ENCODE data around the gene CASP3.
A peak's percentile ranks its signal among the peaks of the same experiment; 100 is the strongest.
"Not testable (repeated sequence)": the region's sequence is repeated elsewhere in the genome, so short reads cannot be mapped to it uniquely, and the experiment has no call there.

The CASP3 gene

DNA sequence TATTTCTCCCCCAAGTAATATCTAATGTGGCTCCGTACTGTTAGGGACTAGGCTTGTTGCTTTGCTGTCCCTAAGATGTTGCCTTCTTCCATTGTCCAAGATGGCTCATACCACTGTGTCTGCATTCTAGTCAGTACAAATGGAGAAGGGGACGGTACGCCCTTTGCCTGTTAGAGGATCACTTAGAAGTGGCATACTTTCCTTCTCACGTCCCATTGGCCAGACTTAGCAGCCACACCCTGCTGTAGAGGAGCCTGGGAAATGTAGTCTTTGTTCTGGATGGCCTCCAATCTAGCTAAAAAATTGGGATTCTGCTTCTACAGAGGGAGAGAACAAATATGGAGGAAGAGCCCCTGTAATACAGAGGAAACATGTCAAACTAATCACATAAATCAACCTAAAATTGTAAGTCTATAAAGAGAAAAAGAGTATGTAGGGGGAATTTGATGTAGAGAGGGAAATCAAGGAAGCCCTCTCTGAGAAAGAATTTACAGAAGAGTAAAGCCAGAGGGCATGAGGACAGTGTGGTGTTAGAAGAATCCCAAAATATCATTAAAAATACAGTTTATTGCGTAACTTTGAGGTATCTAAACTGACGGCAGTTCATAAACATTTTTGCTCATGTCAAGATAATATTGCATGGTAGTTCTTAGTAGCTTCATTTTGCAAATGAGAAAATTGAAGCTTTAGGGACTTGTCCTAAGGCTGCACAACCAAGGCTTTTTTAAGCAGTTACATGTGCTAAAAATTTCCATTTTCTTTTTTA, 15.4 kb upstream of the CASP3 start:
- no peak for DNase-seq (ENCODE audit: low spot score)

DNA sequence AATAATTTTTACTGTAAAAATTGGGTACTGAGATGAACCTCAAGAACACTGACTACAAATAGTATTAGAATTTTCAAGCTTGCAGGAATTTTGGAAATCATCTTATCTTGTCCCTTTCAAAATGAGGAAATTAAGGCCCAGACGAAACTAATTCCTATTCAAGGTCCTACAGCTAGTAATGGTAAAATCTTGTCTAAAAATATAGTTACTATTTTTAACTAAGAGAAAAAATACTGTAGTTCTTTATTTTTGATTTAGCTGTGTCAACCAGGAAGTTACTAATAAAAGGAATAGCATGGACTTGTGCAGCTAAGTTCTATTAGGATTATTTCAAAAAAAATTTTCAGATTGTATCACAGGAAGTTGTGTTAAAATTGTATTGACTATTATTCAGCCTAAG, 13.0 kb upstream of the CASP3 start:
- no peak for DNase-seq (ENCODE audit: low spot score)

DNA sequence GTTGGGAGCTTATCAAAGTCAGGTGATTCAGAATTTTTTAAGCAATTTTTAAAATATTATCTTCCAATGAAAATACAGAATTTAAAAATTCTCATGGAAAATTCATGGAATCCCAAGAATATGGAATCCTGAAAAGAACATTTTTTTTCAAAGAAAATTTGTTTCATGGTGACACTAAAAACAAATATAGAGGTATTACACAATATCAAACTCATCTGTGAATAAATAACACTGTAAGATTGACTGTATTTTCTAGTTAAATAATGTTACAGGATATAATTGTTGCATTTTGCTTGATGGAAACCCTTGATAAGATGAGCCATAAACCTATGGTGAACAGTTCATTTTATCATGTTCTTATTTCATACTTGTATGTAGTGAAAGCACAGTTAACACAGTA, 11.7 kb upstream of the CASP3 start:
- DNase-seq (ENCODE audit: low spot score): no peak

DNA sequence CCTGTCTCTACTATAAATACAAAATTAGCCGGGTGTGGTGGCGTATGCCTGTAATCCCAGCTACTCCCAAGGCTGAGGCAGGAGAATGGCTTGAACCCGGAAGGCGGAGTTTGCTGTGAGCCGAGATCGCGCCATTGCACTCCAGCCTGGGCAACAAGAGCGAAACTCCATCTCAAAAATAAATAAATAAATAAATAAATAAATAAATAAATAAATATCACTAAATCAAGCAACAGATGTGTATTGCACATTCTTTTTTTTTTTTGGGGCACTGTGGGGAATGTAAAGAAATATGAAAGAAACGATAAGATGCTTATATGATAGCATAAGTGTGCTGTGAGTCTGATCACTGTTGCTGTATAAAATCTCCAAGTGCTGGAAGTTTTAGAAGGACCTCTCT, 8.6 kb upstream of the CASP3 start:
- not testable (repeated sequence) for DNase-seq (ENCODE audit: low spot score)

DNA sequence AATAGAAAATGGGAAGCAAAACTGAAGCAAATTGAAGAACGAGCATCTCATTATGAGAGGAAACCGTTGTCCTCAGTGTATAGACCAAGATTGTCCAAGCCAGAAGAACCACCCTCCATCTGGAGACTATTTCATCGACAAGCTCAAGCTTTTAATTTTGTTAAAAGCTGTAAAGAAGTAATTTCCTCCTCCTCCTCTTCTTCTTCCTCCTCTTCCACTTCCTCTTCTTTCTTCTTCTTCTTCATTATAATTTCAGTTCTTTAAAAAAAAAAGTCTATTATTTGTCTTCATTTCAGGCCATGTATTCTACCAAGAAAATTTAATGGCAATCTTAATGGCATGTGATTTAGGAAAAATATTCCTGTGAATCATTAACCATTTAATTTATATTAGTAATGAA, 7.9 kb upstream of the CASP3 start:
- no peak for DNase-seq (ENCODE audit: low spot score)

DNA sequence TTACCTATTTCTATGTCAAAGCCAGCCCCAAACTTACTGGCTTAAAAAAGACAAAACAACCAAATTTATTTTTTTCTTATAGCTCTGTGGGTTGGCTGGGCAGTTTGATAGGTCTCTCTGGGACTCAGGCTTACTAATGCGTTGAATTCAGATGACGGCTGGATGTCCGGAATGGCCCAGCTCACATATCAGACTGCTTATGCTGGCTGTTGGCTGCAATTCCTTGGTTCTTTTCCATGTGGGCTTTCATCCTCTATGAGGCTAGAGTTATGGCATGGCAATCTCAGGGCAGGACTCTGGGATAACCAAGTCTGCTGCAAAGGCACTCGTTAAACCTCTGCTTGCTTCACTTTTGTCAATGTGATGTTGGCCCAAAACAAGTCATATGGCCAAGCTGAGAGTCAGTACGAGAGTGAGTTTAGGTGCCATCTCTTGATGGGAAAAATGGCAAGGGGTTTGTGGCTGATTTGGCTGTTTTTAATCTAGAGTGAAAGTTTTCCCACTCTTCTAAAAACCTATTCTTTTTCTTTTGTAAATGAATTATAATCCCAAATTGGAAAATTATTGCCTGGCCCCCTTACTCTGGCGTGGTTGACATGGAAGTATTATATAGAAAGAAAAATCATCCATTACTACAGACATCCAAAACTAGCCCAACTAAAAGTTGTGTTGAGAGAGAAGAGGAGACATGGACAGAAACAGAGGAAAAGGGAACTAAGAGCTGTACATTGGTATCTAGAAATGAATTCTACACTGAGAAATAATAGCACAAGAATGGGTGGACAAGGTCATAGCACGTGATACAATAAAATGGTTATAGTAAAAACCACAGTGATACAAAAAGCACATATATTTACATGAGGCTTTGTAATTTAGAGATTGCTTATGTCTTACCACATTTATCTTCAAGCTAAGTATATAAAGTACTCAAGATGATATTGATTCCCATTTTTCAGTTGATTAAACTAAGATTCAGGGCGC, 6.9 kb upstream of the CASP3 start:
- no peak for DNase-seq (ENCODE audit: low spot score)

DNA sequence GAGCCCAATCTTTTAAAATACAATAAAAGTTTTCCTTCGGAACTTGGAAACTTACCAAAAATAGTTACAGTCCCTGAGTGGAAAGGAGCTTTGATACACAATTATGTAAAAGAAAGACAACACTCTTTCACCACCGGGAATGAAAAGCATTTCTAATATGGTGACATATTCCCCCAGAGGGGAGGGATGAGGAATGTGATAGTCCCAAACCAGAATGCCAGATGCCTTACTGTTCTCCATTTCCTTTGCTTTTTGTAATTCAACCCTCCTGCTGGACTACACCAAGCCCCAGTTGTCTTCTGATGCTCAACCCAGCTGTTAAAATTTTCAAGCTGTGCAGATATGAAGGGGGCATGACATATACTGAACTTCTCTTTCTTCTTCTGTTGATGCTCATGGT, 4.4 kb upstream of the CASP3 start:
- no peak for DNase-seq (ENCODE audit: low spot score)

DNA sequence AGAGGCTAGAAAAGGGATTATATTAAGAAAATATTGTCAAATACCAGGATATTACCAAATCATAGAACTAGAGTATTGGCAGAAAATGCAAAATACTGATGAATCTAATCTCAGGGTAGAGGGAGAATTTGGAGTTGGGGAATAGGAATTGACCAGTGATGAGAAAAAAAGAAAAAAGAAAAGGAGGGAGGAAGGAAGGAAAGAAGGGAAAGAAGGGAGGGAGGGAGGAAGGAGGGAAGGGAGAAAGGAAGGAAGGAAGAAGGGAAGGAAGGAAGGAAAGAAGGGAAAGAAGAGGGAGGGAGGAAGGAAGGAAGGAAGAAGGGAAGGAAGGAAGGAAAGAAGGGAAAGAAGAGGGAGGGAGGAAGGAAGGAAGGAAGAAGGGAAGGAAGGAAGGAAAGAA, 3.4 kb upstream of the CASP3 start:
- not testable (repeated sequence) for DNase-seq (ENCODE audit: low spot score)

DNA sequence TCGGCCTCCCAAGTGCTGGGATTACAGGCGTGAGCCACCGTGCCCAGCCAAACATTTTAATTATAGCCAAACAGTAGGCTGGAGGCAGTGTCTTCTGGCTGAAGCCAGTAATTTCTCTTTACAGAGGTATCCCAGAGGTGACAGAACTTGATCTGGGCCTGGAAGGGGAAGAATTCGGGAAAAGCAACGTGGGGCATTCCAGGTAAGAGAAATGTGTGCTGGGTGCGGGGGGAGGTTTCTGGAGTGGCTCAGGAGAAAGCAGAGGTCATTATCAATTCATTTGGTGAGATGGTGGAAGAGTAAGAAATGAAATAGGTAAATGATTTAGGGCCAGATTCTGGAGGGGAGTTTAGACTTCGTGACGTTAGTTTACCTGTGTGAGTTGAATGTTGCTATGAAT, 2.7 kb upstream of the CASP3 start:
- no peak for DNase-seq (ENCODE audit: low spot score)

DNA sequence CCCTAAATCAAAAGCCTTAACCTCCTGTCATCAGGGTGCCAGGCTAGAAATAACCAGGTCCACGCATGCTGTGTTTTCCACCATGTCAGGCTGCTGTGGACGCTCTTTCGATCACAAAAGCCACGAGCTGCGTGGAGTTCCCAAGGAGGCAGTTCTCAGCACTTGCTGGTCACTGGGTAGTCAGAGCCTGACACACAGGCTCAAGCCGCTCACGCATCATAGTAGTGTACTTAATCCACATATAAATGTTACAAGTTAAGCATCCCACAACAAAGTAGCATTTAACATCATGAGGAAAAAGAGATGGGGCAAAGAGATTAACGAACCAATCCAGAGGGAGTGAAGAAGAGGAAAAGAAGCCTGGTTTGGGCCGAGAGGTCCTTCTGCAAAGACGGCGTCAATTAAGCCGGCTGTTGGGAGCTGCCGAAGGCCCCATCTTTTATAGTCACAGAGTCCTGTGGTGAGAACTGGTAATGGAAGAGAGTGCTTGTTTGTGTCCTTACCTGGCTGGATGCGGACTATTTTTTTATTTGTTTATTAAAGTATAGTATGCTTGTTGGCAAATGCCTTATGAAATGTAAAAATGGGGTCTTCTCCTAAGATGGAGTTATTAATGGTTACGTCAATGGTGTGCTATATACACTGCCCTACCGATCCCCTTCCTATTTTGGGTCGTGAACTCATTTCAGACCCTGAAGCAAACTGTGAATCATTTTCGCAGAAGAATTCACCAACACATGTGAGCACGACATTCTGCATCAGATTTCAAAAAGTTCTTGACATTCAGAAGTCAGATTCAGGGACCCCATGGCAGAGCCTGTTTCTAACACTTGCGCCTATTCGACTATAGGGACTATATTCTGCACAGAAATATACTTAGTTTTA, 966 bp upstream of the CASP3 start:
- no peak for DNase-seq (ENCODE audit: low spot score)

DNA sequence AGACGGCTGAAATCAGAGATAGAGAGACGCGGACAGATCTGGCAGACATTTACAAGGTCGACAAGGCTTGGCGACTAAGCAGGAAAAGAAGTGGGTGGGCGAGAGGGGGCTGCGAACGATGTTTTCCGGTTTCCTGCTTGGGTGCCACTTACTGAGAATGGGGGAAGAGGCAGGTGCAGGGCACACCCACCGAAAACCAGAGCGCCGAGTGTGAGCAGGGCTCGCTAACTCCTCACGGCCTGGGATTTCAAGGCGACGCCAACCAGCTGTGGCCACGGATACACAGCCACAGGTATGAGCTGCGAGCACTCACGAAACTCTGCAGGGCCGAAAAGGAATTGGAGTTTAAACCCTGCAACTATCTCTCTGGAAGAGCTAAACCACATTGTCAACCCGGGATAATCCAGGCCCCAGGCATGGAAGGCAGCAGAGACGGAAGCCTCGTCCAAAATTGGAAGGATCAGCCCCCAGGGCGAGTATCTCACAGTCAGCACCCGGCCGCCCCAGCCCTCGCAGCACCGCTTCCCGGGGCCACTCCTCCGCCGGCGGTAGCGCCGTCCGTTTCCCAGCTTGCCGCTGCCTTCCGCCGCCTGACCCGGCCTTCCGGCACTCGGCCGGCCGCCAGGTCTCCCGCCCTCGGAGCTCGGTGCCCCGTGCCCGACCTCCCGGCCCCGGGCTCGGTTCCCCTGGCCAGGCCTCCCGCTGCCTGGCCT, 778 bp downstream of the CASP3 start:
- peak; percentile 38 for DNase-seq (ENCODE audit: low spot score)

DNA sequence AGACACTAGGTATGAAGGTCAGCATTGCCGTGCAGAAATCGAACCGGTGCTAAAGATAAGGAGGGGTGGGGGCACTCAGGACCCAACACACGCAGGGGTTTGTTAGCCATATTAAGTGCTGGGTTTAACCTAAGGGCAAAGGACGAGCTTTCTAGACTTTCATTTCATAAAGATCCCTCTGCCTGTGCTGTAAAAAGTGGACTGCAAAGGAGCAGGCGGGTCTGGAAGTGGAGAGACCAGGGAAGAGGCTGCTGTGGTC, 1.3 kb downstream of the CASP3 start:
- no peak for DNase-seq (ENCODE audit: low spot score)

DNA sequence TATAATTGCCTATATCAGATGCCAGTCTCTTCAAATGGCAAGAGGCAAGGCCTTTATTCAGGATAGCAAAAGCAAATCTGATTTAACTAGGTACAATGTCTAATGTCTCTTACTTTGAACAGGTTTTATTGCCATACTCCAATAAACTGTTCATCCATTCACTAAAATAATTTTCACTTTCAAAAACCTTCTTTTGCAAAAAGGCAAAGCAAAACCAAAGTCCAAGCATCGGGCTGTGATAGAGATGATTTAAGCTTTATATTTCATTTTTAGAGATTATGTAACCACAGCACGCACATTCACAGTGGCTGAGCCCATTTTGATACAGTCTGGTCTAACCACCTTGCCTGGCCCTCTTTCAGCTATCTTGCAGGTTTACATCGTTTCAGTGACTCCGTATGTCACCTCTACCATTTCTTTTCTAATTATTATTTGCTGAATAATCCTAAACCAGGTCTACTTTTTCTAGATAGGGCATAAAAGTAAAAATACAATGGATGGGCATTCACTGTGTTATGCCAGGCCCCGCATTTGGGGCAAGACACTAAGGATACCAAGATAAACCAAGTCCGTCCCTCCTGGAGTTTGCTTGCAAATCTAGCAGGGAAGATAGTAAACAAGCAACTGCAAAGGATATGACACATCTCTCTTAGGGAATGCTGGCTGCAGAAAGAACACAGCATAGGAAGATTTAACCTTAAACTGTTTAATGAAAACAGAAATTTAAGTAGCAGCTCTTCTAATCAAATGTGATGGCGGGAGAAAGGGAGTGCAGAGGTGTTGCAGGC, 1.8 kb downstream of the CASP3 start:
- DNase-seq (ENCODE audit: low spot score): no peak

DNA sequence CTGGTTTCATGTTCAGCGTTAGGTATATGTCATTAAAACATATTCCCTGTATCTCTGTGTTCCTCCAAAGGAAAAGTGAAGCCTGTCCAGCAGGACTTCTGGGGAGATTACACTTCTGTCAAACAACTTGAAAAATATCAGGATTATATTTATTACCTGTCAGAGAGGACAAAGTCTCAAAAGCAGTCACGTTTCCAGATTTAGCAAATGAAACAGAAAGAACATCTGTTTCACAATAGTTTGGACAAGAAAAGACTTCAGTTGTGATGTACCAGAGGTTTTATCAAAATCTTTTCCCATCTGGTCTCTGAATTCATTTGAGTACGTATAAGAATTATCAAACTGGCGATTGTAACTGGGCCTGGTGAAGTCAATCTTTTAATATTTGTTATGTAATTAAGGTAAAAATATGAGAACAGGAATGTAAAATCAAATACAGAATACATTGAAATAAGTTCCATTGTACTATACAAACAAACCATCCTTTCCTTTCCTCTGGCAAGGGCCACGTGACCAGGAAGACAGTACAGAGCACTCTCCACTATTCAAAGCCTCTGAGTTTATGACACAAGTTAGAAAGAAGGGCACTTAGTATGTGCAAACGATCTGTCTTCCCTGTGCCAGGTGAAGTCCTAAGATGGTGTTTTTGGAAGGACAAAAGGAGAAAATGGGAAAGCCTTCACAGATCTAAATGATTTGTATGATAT, 3.2 kb downstream of the CASP3 start:
- no peak for DNase-seq (ENCODE audit: low spot score)

DNA sequence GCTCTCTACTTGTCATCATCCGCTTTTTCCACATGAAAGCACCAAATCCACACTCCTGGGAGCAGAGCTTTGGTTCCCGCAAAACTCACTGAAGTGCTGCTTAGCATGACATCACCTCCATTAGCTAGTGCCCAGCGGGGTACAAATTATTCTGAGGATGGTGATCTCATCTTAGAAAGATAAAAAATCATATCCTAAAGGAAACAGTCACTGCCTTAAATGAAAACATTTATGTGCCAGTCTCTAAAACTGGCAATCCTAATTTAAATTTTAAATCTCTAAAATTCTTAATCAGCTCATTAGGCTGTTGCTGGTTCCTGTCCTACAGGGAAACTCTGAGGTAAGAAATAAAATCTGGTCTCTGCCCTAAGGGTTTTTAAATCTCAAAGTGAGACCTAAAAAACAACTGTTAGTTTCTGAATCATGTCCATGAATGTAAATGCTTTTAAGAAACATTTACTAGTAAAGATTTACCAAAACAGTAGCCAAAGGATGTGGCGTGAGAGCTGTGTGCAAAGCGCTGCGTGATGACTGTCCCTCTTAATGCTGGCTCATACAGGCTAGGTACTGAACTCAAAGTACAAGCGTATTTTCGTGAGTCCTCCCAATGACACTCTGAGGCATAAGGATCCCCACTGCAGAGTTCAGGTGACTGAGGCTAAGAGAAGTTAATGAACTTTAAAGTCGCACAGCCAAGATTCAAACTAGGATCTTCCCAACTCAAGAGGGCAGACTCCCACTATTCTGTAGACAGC, 4.5 kb downstream of the CASP3 start:
- no peak for DNase-seq (ENCODE audit: low spot score)

DNA sequence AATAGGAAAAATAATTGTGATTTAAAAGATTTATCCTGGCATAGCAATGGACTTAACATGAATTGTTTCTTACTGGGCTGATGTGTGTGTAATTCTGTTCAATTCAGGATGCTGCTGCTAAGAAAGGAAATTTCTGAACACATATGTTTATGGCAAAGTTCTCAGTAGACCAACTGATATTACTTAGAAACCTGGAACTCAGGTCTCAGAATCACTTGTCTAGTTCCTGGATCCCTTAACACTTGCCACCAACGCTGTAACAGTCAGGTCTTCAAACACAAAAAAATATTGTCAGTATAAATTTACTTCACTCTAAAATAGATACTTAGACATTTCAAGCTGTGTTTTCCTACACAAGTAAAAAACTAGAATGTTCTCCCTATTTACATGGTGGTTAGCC, 5.5 kb downstream of the CASP3 start:
- no peak for DNase-seq (ENCODE audit: low spot score)

DNA sequence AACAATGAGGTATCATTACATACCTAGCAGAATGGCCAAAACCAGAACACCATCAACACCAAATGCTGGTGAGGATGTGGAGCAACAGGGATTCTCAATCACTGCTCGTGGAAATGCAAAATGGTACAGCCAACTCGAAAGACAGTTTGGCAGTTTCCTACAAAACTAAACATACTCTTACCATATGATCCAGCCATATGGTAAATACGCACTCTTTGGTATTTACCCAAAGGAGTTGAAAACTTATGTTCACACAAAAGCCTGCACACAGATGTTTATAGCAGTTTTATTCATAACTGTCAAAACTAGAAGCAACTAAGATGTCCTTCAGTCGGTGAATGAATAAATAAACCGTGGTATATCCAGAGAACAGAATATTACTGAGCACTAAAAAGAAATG, 7.8 kb downstream of the CASP3 start:
- no peak for DNase-seq (ENCODE audit: low spot score)

DNA sequence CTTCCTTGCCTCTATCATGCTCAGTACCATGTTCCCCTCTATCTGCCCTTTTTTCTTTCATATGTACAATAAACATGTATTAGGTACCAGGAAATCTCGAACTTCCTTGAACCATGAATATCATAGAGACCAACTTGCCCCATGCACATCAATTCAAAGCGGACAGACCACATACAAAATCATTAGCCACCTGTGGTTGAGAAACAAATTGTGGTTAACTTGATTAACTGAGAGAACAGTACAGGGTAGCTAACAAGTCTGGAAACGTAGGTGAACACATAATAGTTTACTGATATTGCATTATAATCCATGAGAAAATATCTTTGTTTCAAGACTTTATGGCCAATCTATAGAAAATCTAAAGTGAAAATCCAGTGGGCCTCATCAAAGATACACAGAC, 8.2 kb downstream of the CASP3 start:
- no peak for DNase-seq (ENCODE audit: low spot score)

DNA sequence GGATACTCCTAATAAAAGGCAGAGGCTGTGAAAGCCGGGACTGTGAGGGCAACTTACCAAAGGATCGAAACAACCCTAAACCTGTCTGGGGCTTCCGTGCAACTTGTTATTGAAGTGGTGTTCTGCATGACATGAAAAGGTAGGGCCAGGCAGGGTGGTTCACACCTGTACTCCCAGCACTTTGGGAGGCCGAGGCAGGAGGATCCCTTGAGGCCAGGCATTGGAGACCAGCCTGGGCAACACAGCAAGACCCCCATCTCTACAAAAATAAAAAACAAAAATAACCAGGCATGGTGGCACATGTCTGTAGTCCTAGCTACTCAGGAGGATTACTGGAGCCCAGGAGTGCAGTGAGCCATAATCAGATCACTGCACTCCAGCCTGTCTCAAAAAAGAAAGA, 12.3 kb downstream of the CASP3 start:
- DNase-seq (ENCODE audit: low spot score): no peak

DNA sequence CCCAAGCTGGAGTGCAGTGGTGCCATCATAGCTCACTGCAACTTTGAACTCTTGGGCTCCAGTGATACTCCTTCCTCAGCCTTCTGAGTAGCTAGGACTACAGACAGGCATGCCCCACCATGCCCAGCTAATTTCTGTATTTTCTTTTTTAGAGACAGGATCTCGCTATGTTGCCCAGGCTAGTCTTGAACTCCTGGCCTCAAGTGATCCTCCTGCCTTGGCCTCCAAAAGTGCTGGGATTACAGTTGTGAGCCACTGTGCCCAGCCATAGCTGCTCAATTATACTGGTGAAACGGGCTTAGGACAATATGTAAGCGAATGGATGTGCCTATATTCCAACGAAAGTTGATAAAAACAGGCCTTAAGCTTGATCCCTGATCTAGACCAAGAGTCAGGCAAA, 13.1 kb downstream of the CASP3 start:
- no peak for DNase-seq (ENCODE audit: low spot score)
